Epithelial cell of alveolus of lung (primary cell): ENCODE results near the gene LETM1. TPM values are rescaled to one million over a fixed set of nuclear protein-coding genes. Genes with fewer than 3 reads are reported as not detected.

Source experiments
- total RNA-seq: library from RNA; depleted of rRNA; stranded (reverse); fragments of >200 nt; gene quantifications from 2 replicates; pipeline ENCODE4 v1.2.1, GENCODE V29; 2015

LETM1 gene
- total RNA-seq: 22.3 and 38.0 TPM in 2 replicates

GRCh38 chr4:1856071-1856942, at the start of gene LETM1:
Gene LETM1, minus strand, starts transcription at chr4:1856156. Its CDS starts 206 bp downstream, at chr4:1855950.

GRCh38 chr4:1870578-1871443, 14.9 kb upstream of the LETM1 start, which contains the start of gene NSD2:
Gene NSD2, plus strand, starts transcription at chr4:1871393. Its CDS starts 29,262 bp downstream, at chr4:1900655.

GRCh38 chr4:1792832-1793495, 63.0 kb downstream of the LETM1 start, which contains the start of gene FGFR3:
Gene FGFR3, plus strand, starts transcription at chr4:1793293. Its CDS starts 642 bp downstream, at chr4:1793935.

Other genes starting within 250 kb of the LETM1 start
- 1.6 and 2.7 TPM in 2 replicates for gene FAM53A, start 171.8 kb downstream of the LETM1 start, total RNA-seq
- 60.4 and 63.5 TPM in 2 replicates for gene SLBP, start 143.8 kb downstream of the LETM1 start, total RNA-seq
- 38.9 and 93.8 TPM in 2 replicates for gene TMEM129, start 134.8 kb downstream of the LETM1 start, total RNA-seq
- 22.2 and 31.3 TPM in 2 replicates for gene TACC3, start 134.6 kb downstream of the LETM1 start, total RNA-seq
- 0.88 and 1.4 TPM in 2 replicates for gene FGFR3, start 62.9 kb downstream of the LETM1 start, total RNA-seq
- gene NSD2, start 15.2 kb upstream of the LETM1 start, total RNA-seq: 27.1 and 47.1 TPM in 2 replicates
- 24.8 and 25.6 TPM in 2 replicates for gene NELFA, start 152.8 kb upstream of the LETM1 start, total RNA-seq
- gene NAT8L, start 203.2 kb upstream of the LETM1 start, total RNA-seq: not detected in 2 replicates